GM18511 (cell line): ENCODE measurements around the gene OLFML2B.

ENCODE experiments used
- ATAC-seq: cut with Tn5 transposase; IDR thresholded peaks from one replicate; pipeline ENCODE4 v1.9.1; 2021; ENCODE audit warnings: mild to moderate bottlenecking, moderate library complexity; ENCODE audit not compliant: unreplicated experiment

Gene OLFML2B

GRCh38 chr1:161981735-161982506 is 41.7 kb downstream of the OLFML2B start:
- no peak for ATAC-seq

GRCh38 chr1:161981126-161981525 is 42.5 kb downstream of the OLFML2B start:
- ATAC-seq: no peak

GRCh38 chr1:161978011-161978790 is 45.5 kb downstream of the OLFML2B start:
- ATAC-seq: no peak

- ATAC-seq: no peak
These were observed 49.5 kb downstream of the OLFML2B start for GRCh38 chr1:161973924-161974845.

- no peak for ATAC-seq
These were observed 50.8 kb downstream of the OLFML2B start for GRCh38 chr1:161972828-161973227.

GRCh38 chr1:161970633-161971032 is 53.0 kb downstream of the OLFML2B start:
- no peak for ATAC-seq

- ATAC-seq: no peak
These were observed 53.6 kb downstream of the OLFML2B start for GRCh38 chr1:161970036-161970435.

- no peak for ATAC-seq
These were observed 57.6 kb downstream of the OLFML2B start for GRCh38 chr1:161966067-161966466.

- ATAC-seq: peak; percentile 95
These were observed 61.4 kb downstream of the OLFML2B start for GRCh38 chr1:161962091-161962887.

GRCh38 chr1:161958425-161958824 is 65.2 kb downstream of the OLFML2B start:
- no peak for ATAC-seq

- ATAC-seq: no peak
These were observed 66.7 kb downstream of the OLFML2B start for GRCh38 chr1:161956930-161957329.

GRCh38 chr1:161956097-161956496 is 67.6 kb downstream of the OLFML2B start:
- ATAC-seq: no peak

GRCh38 chr1:161955606-161956005 is 68.1 kb downstream of the OLFML2B start:
- no peak for ATAC-seq

GRCh38 chr1:161954466-161954865 is 69.2 kb downstream of the OLFML2B start:
- no peak for ATAC-seq

- ATAC-seq: no peak
These were observed 69.6 kb downstream of the OLFML2B start for GRCh38 chr1:161954050-161954449.

GRCh38 chr1:161953256-161953920 is 70.3 kb downstream of the OLFML2B start:
- ATAC-seq: no peak

- ATAC-seq: no peak
These were observed 71.0 kb downstream of the OLFML2B start for GRCh38 chr1:161952607-161953172.

GRCh38 chr1:161951646-161952045 is 72.0 kb downstream of the OLFML2B start:
- ATAC-seq: no peak

- no peak for ATAC-seq
These were observed 73.3 kb downstream of the OLFML2B start for GRCh38 chr1:161950377-161950776.
